ENCODE measurements around the gene ZNRF3. TPM values are rescaled to one million over a fixed set of nuclear protein-coding genes. Genes with fewer than 3 reads are reported as not detected.

ZNRF3 gene
- total and polyA plus RNA-seq, 9 donors: 7.4 to 24.3 (median 11.6) TPM

DNA sequence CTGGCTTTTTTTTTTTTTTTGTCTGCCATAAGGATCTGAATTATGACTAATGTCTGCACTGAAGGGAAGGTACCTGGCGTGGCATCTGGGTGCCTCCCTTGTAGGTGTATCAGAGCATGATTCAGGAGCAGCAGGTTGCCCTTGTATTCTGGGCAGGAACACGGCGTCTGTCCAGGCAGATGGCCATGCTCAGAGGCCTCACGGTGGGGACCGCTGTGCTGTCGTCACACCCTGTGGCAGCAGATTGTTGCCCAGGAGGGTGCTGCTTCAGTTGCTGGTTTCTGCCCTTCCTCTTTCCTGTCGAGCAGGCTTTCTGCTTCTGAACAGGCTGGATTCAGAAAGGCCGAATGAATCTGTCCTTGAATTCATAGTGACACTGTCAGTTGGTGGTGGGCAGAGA is 11.0 kb downstream of the ZNRF3 start:
- no peak overlapping the region for H3K27ac ChIP-seq
- DNase-seq: peak in 1 of 5 donors; percentile 20
- H3K36me3 ChIP-seq: no peaks in the 10 kb centered on the region
- TF ChIP-seq EP300 (IDR thresholded peaks at IDR 0.05) (no peak), POLR2A (IDR thresholded peaks at IDR 0.05) (no peak)
- TF ChIP-seq, protein P1, sequence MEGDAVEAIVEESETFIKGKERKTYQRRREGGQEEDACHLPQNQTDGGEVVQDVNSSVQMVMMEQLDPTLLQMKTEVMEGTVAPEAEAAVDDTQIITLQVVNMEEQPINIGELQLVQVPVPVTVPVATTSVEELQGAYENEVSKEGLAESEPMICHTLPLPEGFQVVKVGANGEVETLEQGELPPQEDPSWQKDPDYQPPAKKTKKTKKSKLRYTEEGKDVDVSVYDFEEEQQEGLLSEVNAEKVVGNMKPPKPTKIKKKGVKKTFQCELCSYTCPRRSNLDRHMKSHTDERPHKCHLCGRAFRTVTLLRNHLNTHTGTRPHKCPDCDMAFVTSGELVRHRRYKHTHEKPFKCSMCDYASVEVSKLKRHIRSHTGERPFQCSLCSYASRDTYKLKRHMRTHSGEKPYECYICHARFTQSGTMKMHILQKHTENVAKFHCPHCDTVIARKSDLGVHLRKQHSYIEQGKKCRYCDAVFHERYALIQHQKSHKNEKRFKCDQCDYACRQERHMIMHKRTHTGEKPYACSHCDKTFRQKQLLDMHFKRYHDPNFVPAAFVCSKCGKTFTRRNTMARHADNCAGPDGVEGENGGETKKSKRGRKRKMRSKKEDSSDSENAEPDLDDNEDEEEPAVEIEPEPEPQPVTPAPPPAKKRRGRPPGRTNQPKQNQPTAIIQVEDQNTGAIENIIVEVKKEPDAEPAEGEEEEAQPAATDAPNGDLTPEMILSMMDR (IDR thresholded peaks at IDR 0.05): no peak
- intact Hi-C loops (cut with DNase I): no loop called here
- H3K4me3 ChIP-seq: no peak overlapping the region
- H3K27me3 ChIP-seq: no peaks in the 10 kb centered on the region
- peaks cover 1% of the 10 kb centered on the region for H3K4me1 ChIP-seq (ENCODE audit: insufficient read depth)
- 83 to 91% (median 90%) methylated on average over 8 of the region's 8 CpGs for WGBS, 3 donors
- no peaks in the 10 kb centered on the region for H3K9me3 ChIP-seq

DNA sequence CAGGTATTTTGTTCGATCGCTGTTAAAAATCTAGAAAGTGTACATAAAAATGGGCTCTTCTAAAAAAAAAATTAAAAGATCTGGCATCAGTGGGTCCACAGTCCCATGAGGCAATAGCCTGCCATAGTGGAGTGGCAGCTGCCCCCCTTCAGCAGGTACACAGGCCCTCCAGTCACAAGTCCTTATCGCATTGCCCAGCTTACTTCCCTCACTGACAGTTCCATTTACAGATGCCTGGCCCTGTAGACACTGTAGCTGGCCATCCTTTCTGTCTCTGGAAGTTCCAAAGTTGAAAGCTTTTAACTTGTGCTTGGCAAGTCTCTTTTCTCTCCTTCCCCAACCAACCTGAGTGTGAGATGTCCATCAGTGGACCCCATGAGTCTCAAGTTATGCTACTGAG is 11.4 kb downstream of the ZNRF3 start:
- WGBS, 3 donors: 66 to 79% (median 75%) methylated on average over 3 of the region's 3 CpGs
- H3K4me3 ChIP-seq: no peak overlapping the region
- no peaks in the 10 kb centered on the region for H3K9me3 ChIP-seq
- TF ChIP-seq EP300 (IDR thresholded peaks at IDR 0.05) (no peak), POLR2A (IDR thresholded peaks at IDR 0.05) (no peak)
- TF ChIP-seq, protein P1 (IDR thresholded peaks at IDR 0.05): no peak
- no peak for DNase-seq
- intact Hi-C loops (cut with DNase I): no loop called here
- H3K27ac ChIP-seq: no peak overlapping the region
- no peaks in the 10 kb centered on the region for H3K27me3 ChIP-seq
- no peaks in the 10 kb centered on the region for H3K36me3 ChIP-seq
- H3K4me1 ChIP-seq (ENCODE audit: insufficient read depth): no peaks in the 10 kb centered on the region

DNA sequence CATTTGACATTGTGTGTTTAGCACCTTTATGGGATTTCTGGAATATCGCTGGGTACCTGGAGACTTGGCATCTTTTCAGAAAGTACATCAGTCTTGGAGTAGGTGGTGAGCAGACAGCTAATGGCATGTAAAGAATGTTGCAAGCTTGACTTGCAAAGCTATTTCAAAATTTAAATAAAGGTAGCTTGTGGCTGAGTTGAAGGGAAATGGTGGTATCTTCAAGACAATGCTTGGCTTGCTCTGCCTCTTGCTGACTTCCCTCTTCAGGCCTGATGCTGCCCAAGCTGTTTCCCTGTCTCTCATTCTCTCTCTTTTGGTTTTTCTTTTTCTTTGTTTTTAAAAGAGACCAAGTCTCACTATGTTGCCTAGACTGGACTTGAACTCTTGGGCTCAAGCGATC is 13.2 kb downstream of the ZNRF3 start:
- H3K9me3 ChIP-seq: no peaks in the 10 kb centered on the region
- H3K27ac ChIP-seq: no peak overlapping the region
- no peak for DNase-seq
- intact Hi-C loops (cut with DNase I): no loop called here
- WGBS, 3 donors: 92 to 99% (median 98%) methylated on average over 2 of the region's 2 CpGs
- H3K36me3 ChIP-seq: no peaks in the 10 kb centered on the region
- H3K4me1 ChIP-seq (ENCODE audit: insufficient read depth): no peaks in the 10 kb centered on the region
- H3K4me3 ChIP-seq: no peak overlapping the region
- no peaks in the 10 kb centered on the region for H3K27me3 ChIP-seq
- no peak for TF ChIP-seq POLR2A (IDR thresholded peaks at IDR 0.05)
- TF ChIP-seq EP300 (IDR thresholded peaks at IDR 0.05): no peak
- TF ChIP-seq, protein P1 (IDR thresholded peaks at IDR 0.05): no peak

DNA sequence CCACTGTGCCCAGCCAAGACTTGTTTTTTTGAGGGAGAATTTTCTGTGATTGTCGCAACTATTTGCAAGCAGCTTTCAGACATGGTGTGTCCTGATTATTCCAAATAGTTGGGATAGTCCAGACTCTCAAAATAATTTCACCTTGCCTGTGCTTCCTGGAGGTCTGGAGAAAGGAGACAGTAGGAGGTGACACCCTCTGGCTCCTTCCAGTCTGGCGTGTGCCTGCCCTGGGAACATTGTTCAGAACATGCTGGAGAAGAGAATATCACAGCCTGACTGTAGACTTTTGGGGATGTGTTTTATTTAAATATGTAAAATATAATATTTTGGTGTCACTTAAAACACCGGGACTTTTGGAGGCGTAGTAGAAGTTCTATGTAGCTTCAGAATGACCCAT is 14.9 kb downstream of the ZNRF3 start:
- no peak for DNase-seq
- no peaks in the 10 kb centered on the region for H3K36me3 ChIP-seq
- 84 to 92% (median 87%) methylated on average over 4 of the region's 4 CpGs for WGBS, 3 donors
- TF ChIP-seq POLR2A (IDR thresholded peaks at IDR 0.05) (no peak), EP300 (IDR thresholded peaks at IDR 0.05) (no peak)
- TF ChIP-seq, protein P1 (IDR thresholded peaks at IDR 0.05): no peak
- no peak overlapping the region for H3K4me3 ChIP-seq
- intact Hi-C loops (cut with DNase I): no loop called here
- no peak overlapping the region for H3K27ac ChIP-seq
- H3K9me3 ChIP-seq: no peaks in the 10 kb centered on the region
- H3K27me3 ChIP-seq: no peaks in the 10 kb centered on the region
- peaks cover 4% of the 10 kb centered on the region for H3K4me1 ChIP-seq (ENCODE audit: insufficient read depth)
